DMS79 treated with DMSO at 0.1 percent for 48 hours (cell line): Measurements from ENCODE around the gene BLOC1S5.
"Not testable (repeated sequence)": the region's sequence is repeated elsewhere in the genome, so short reads cannot be mapped to it uniquely, and the experiment has no call there.

Source experiments
- DNase-seq: peaks from one replicate; lab custom pipeline; 2025; lab: John Stamatoyannopoulos, UW

BLOC1S5 gene

GRCh38 chr6:8041913-8042583, 22.1 kb downstream of the BLOC1S5 start:
- no peak for DNase-seq

DNA sequence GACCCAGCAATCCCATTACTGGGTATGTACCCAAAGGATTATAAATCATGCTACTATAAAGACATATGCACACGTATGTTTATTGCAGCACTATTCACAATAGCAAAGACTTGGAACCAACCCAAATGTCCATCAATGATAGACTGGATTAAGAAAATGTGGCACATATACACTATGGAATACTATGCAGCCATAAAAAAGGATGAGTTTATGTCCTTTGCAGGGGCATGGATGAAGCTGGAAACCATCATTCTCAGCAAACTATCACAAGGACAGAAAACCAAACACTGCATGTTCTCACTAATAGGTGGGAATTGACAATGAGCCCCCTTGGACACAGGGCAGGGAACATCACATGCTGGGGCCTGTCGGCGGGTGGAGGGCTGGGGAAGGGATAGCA, 30.1 kb downstream of the BLOC1S5 start:
- DNase-seq: not testable (repeated sequence)

GRCh38 chr6:8030920-8031319, 33.3 kb downstream of the BLOC1S5 start:
- no peak for DNase-seq

DNA sequence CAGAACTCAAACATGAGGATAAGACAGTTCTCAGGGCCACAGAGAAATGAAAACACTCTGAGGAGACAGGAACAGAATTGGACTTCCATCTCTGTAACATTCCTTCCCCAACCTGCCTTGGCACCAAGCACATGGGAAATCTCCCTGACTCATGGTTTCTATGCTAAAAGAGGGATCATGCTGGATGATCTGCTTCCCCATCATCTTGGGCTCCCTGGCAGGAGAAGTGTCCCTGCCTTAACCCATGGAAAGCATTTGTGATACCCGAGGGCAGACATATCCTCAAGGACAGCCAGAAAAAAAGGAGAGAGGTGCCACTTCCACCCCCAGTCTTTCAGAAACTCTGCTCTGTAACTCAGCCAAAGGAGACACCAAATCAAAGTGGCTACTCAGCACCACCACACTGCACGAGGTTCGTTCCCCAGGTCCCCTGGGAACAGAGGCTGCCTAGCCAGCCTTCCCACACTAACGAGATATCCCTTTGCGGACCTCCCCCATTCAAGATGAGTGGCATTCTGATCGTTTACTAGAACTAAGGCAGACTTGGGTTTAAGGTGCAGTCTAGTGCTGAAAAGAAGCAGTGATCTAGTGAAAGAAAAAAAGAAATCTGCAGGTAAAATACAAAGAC, 34.8 kb downstream of the BLOC1S5 start:
- DNase-seq: no peak

GRCh38 chr6:8027965-8028651, 36.1 kb downstream of the BLOC1S5 start:
- no peak for DNase-seq

DNA sequence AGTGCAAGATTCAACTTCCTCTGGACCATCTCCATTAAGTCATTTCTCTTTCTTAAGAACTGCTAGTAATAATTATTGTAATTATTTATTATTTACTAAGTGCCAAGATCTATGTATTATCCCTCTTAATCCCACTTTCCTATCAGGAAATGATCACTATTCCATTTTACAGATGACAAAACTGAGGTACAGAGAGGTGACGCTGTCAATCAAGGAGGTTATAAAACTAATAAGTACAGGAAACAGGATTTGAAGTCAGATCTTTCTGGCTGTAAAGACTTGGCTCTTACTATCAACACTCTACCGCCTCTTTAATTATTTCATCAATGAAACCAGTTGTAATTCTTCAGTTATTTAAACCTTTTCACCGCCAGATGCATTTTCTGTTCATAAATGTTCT, 37.4 kb downstream of the BLOC1S5 start:
- DNase-seq: no peak

- DNase-seq: no peak
These were observed 39.0 kb downstream of the BLOC1S5 start for GRCh38 chr6:8025191-8025590.

GRCh38 chr6:8023638-8024037, 40.6 kb downstream of the BLOC1S5 start:
- DNase-seq: no peak

DNA sequence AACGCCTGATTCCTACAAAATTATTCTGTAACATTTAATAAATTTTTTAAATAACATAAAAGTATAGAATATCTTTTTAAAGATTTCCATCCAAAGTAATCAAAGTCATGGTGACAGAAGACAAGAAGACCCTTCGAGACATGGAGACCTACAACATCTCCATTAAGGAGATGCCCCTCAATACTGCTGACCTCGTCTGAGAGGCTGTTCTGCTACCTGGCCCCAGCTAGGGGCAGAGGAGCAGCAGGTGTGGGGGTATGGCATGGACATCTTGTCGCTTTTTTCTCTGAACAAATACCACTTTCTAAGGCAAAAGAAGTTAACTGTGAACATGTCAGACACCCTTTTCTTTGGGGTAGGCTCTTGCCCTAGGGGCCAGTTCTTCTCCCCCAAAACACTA, 44.1 kb downstream of the BLOC1S5 start:
- no peak for DNase-seq

DNA sequence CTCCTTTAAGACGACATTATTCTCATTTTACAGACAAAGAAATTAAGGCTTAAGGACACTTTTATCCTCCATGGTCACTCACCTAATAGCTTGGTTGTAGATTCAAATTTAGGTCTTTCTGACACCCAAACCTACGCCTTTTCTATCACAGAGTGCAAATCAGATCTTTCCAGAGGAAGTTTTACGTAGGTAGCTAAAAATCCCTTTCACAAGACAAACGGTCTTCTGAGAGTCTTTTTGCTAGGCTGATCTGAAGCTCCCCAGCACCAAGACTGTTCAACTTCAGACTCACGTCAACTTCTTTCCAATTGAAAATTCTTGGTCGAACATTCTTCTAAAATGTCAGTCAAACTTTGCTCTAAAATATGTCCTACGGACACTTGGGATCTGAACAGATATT, 46.5 kb downstream of the BLOC1S5 start:
- DNase-seq: no peak

DNA sequence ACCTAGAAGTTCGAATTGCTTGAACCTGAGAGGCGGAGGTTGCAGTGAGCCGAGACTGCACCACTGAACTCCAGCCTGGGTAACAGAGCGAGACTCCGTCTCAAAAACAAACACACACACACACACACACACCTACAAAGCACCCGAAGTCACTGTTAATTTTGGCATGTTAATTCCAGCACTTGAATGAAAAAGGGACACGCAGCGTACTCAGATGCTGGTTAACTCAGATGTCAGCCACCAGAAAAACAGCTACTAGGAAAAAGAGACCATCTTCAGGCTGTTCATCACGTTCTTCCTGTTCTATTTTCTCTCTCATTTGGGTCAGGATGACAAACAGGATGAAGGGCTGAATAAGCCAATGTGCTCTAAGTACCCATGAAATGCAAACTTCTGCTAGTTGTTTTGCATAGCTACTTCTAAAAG, 46.9 kb downstream of the BLOC1S5 start:
- DNase-seq: no peak

- no peak for DNase-seq
These were observed 49.2 kb downstream of the BLOC1S5 start for GRCh38 chr6:8014947-8015346.

- no peak for DNase-seq
These were observed 50.4 kb downstream of the BLOC1S5 start for GRCh38 chr6:8013763-8014162.

- DNase-seq: no peak
These were observed 58.0 kb downstream of the BLOC1S5 start for GRCh38 chr6:8006208-8006607.

- no peak for DNase-seq
These were observed 59.1 kb downstream of the BLOC1S5 start for GRCh38 chr6:8005136-8005535.

GRCh38 chr6:8000636-8001035, 63.6 kb downstream of the BLOC1S5 start:
- no peak for DNase-seq

DNA sequence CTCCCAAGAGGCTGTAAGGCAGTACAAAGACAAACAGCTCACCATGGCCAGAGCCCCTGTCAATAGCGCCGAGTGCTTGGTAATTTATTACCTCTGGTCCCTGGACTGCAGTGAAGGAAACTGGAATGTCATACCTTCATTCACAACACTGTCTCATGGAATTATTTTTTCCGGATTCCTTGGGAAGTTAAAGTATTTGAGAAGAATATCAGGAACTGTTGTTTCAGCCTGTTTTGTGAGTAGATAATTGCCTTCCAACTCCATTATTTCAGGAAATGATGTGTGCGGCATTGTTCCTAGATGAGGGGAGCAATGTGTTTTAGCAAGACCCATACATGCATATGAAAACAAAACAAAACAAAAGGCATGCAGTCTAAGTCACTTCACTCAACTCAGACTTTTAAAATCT, 64.0 kb downstream of the BLOC1S5 start:
- DNase-seq: no peak

GRCh38 chr6:7999201-7999600, 65.0 kb downstream of the BLOC1S5 start:
- DNase-seq: no peak

- no peak for DNase-seq
These were observed 66.0 kb downstream of the BLOC1S5 start for GRCh38 chr6:7998103-7998725.

GRCh38 chr6:7997286-7997685, 66.9 kb downstream of the BLOC1S5 start:
- no peak for DNase-seq

- DNase-seq: no peak
These were observed 67.6 kb downstream of the BLOC1S5 start for GRCh38 chr6:7996538-7997111.

DNA sequence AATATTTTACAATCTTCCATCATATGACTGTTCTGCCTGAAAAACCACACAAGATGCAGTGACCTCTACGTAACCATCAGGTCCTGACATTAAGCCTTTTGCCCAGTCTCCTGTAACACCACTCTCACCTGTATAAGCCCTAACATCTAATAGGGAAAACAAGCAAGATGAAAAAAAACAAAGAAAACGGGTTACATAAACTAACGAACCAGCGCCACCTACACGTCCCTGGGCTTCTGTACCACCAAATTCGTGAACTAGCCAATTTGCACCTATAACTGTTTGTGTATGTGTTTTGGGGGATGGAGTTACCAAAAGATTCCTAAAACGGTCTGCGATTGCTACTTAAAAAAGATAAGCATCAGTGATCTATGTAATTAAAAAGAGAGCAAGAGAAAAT, 70.2 kb downstream of the BLOC1S5 start:
- no peak for DNase-seq

- DNase-seq: no peak
These were observed 70.8 kb downstream of the BLOC1S5 start for GRCh38 chr6:7993399-7993798.
